HepG2 (cell line): ENCODE measurements around the gene RAC3. TPM values are rescaled to one million over a fixed set of nuclear protein-coding genes. Genes with fewer than 3 reads are reported as not detected.
A peak's percentile ranks its signal among the peaks of the same experiment; 100 is the strongest.

ENCODE experiments used
- AGO2 ChIP-seq: fragments of 200-400 bp; formaldehyde crosslinking; optimal IDR thresholded peaks from 2 replicates; pipeline ENCODE3; 2017; ENCODE audit warnings: mild to moderate bottlenecking, low read depth, low read length, moderate library complexity
- HHEX ChIP-seq: IDR thresholded peaks from 2 replicates; pipeline ENCODE4 v1.6.1; 2016; ENCODE audit warnings: control low read depth
- KLF13 ChIP-seq: sonication (generic); formaldehyde crosslinking; IDR thresholded peaks from 2 replicates; pipeline ENCODE4 v1.4.0; 2020; ENCODE audit warnings: mild to moderate bottlenecking, missing genetic modification reagents
- POLR2A ChIP-seq, 2 experiments: IDR thresholded peaks; 2 replicates each; pipeline ENCODE4 v1.6.1; 2011; ENCODE audit warnings: low read depth in 2 of 2, low read length in 2 of 2, mild to moderate bottlenecking in 1 of 2, moderate library complexity in 1 of 2; ENCODE audit not compliant: insufficient read depth in 1 of 2
- POLR2AphosphoS5 ChIP-seq: IDR thresholded peaks from 2 replicates; pipeline ENCODE4 v1.6.1; 2012; ENCODE audit warnings: low read depth, low read length
- REL ChIP-seq: sonication (generic); formaldehyde crosslinking; conservative IDR thresholded peaks from 2 replicates; pipeline ENCODE4 v1.8.0; 2022; ENCODE audit warnings: mild to moderate bottlenecking, missing genetic modification reagents, moderate library complexity
- WIZ ChIP-seq: sonication (generic); formaldehyde crosslinking; IDR thresholded peaks from 2 replicates; pipeline ENCODE4 v1.5.1; 2020; ENCODE audit warnings: mild to moderate bottlenecking, missing genetic modification reagents
- ZNF251 ChIP-seq: sonication (generic); formaldehyde crosslinking; IDR thresholded peaks from 2 replicates; pipeline ENCODE4 v1.9.0; 2021; ENCODE audit warnings: mild to moderate bottlenecking, missing genetic modification reagents
- ZNF724P ChIP-seq: sonication (generic); formaldehyde crosslinking; IDR thresholded peaks from 2 replicates; pipeline ENCODE4 v1.8.0; 2022; ENCODE audit warnings: missing genetic modification reagents, borderline replicate concordance
- ZNF766 ChIP-seq: sonication (generic); formaldehyde crosslinking; IDR thresholded peaks from 2 replicates; pipeline ENCODE4 v1.5.0; 2020; ENCODE audit warnings: missing genetic modification reagents, borderline replicate concordance
- ZNF792 ChIP-seq: IDR thresholded peaks from 2 replicates; pipeline ENCODE4 v1.6.1; 2016
- ZNF879 ChIP-seq: sonication (generic); formaldehyde crosslinking; IDR thresholded peaks from 2 replicates; pipeline ENCODE4 v1.8.1; 2023; ENCODE audit warnings: missing genetic modification reagents
- ZSCAN30 ChIP-seq: sonication (generic); formaldehyde crosslinking; IDR thresholded peaks from 2 replicates; pipeline ENCODE4 v1.5.0; 2020; ENCODE audit warnings: mild to moderate bottlenecking, missing genetic modification reagents
- polyA plus RNA-seq, 8 experiments: library from polyadenylated mRNA; depleted of rRNA in 3 of 8; stranded (reverse) in 7 of 8; unstranded in 1 of 8; fragments of >200 nt; fragmentation: Illumina TruSeq in 4 of 8; extraction: Trizol in 4 of 8; gene quantifications; 2 replicates each; pipeline versions ENCODE4 v1.2.1 to v1.2.3, GENCODE V29; 2011 to 2016; ENCODE audit warnings: low read depth in 4 of 8, missing spikeins in 1 of 8, mixed read lengths in 1 of 8; ENCODE audit not compliant: insufficient read depth in 1 of 8
- total RNA-seq, 5 experiments: library from RNA; depleted of rRNA; stranded (reverse); fragments of >200 nt; fragmentation: Illumina TruSeq; extraction: Trizol; gene quantifications; 2 replicates each; pipeline ENCODE4 v1.2.3, GENCODE V29; 2016; ENCODE audit warnings: low read depth in 1 of 5
- TF ChIP-seq, protein P1 (sequence below): sonication (generic); formaldehyde crosslinking; IDR thresholded peaks from 2 replicates; pipeline ENCODE4 v1.4.0; 2020; ENCODE audit warnings: missing genetic modification reagents, borderline replicate concordance
- TF ChIP-seq, protein P2 (sequence below): sonication (generic); formaldehyde crosslinking; IDR thresholded peaks from 2 replicates; pipeline ENCODE4 v1.4.0; 2020; ENCODE audit warnings: missing genetic modification reagents, mild to moderate bottlenecking, borderline replicate concordance
- TF ChIP-seq, protein P3 (sequence below): sonication (generic); formaldehyde crosslinking; IDR thresholded peaks from 2 replicates; pipeline ENCODE4 v1.4.0; 2020; ENCODE audit warnings: missing genetic modification reagents
- TF ChIP-seq, protein P4 (sequence below): sonication (generic); formaldehyde crosslinking; IDR thresholded peaks from 2 replicates; pipeline ENCODE4 v1.8.0; 2022; ENCODE audit warnings: mild to moderate bottlenecking, missing genetic modification reagents; ENCODE audit not compliant: insufficient replicate concordance

RAC3 gene
- total and polyA plus RNA-seq, 2 of the 13 experiments (the other 11 are each of a cell fraction or from before 2014, with no cell fraction given), result 10.5 to 21.3 TPM

DNA sequence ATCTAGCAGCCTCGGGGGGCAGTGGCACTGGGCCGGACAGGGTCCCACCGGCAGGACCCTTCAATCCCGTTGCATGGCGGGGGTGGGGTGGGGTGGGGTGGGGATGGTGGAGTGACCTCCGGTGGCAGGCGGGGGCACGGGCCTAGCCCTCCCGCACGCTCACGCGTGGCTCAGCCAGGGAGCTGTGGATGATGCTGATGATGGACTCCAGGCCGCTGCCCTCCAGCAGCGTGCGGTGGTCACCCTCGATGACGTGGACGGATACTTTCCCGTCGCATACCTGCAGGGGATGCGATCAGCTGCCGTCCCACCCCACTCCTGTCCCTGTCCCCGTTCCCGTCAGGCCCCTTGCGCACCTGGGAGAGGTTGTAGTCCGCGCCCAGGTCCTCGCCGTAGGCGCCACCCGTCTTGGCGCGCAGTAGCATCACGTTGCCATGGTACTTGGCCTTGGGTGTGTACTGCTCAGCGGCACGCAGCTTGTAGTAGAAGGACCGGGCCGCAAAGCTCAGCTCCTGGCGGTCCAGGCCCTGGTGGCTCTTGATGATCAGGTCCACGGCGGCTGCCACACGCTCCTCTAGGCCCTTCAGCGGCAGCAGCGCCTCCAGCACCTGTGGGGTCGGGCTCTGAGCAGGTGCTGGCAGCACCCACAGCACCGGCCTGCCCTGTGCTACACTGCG, 47.7 kb downstream of the RAC3 start (continued):
- TF ChIP-seq, protein P1, sequence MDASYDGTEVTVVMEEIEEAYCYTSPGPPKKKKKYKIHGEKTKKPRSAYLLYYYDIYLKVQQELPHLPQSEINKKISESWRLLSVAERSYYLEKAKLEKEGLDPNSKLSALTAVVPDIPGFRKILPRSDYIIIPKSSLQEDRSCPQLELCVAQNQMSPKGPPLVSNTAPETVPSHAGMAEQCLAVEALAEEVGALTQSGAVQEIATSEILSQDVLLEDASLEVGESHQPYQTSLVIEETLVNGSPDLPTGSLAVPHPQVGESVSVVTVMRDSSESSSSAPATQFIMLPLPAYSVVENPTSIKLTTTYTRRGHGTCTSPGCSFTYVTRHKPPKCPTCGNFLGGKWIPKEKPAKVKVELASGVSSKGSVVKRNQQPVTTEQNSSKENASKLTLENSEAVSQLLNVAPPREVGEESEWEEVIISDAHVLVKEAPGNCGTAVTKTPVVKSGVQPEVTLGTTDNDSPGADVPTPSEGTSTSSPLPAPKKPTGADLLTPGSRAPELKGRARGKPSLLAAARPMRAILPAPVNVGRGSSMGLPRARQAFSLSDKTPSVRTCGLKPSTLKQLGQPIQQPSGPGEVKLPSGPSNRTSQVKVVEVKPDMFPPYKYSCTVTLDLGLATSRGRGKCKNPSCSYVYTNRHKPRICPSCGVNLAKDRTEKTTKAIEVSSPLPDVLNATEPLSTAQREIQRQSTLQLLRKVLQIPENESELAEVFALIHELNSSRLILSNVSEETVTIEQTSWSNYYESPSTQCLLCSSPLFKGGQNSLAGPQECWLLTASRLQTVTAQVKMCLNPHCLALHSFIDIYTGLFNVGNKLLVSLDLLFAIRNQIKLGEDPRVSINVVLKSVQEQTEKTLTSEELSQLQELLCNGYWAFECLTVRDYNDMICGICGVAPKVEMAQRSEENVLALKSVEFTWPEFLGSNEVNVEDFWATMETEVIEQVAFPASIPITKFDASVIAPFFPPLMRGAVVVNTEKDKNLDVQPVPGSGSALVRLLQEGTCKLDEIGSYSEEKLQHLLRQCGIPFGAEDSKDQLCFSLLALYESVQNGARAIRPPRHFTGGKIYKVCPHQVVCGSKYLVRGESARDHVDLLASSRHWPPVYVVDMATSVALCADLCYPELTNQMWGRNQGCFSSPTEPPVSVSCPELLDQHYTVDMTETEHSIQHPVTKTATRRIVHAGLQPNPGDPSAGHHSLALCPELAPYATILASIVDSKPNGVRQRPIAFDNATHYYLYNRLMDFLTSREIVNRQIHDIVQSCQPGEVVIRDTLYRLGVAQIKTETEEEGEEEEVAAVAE (CRISPR knock-in tag), result no peak
- TF ChIP-seq ZNF792 (CRISPR knock-in tag), result no peak
- TF ChIP-seq ZNF724P (CRISPR knock-in tag), result no peak
- no peak for TF ChIP-seq ZNF251 (CRISPR knock-in tag)
- TF ChIP-seq POLR2AphosphoS5, result peak; percentile 29; the same call in 1 of the 2 replicates
- peak; percentile 16 to 71; a peak in 2 of 4 replicates for TF ChIP-seq POLR2A (IDR thresholded peaks at IDR 0.05; ENCODE audit: insufficient read depth in 1 of 2, low read depth in 2 of 2, low read length in 2 of 2)
- TF ChIP-seq, protein P2, sequence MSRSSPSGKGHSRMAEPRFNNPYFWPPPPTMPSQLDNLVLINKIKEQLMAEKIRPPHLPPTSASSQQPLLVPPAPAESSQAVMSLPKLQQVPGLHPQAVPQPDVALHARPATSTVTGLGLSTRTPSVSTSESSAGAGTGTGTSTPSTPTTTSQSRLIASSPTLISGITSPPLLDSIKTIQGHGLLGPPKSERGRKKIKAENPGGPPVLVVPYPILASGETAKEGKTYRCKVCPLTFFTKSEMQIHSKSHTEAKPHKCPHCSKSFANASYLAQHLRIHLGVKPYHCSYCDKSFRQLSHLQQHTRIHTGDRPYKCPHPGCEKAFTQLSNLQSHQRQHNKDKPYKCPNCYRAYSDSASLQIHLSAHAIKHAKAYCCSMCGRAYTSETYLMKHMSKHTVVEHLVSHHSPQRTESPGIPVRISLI (CRISPR knock-in tag), result no peak
- TF ChIP-seq KLF13, result no peak
- no peak for TF ChIP-seq WIZ
- TF ChIP-seq ZNF766, result no peak
- no peak for TF ChIP-seq REL (CRISPR knock-in tag)
- TF ChIP-seq ZSCAN30 (CRISPR knock-in tag), result no peak
- peak; percentile 96 for TF ChIP-seq AGO2
- TF ChIP-seq, protein P3, sequence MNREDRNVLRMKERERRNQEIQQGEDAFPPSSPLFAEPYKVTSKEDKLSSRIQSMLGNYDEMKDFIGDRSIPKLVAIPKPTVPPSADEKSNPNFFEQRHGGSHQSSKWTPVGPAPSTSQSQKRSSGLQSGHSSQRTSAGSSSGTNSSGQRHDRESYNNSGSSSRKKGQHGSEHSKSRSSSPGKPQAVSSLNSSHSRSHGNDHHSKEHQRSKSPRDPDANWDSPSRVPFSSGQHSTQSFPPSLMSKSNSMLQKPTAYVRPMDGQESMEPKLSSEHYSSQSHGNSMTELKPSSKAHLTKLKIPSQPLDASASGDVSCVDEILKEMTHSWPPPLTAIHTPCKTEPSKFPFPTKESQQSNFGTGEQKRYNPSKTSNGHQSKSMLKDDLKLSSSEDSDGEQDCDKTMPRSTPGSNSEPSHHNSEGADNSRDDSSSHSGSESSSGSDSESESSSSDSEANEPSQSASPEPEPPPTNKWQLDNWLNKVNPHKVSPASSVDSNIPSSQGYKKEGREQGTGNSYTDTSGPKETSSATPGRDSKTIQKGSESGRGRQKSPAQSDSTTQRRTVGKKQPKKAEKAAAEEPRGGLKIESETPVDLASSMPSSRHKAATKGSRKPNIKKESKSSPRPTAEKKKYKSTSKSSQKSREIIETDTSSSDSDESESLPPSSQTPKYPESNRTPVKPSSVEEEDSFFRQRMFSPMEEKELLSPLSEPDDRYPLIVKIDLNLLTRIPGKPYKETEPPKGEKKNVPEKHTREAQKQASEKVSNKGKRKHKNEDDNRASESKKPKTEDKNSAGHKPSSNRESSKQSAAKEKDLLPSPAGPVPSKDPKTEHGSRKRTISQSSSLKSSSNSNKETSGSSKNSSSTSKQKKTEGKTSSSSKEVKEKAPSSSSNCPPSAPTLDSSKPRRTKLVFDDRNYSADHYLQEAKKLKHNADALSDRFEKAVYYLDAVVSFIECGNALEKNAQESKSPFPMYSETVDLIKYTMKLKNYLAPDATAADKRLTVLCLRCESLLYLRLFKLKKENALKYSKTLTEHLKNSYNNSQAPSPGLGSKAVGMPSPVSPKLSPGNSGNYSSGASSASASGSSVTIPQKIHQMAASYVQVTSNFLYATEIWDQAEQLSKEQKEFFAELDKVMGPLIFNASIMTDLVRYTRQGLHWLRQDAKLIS (CRISPR knock-in tag), result no peak
- TF ChIP-seq, protein P4, sequence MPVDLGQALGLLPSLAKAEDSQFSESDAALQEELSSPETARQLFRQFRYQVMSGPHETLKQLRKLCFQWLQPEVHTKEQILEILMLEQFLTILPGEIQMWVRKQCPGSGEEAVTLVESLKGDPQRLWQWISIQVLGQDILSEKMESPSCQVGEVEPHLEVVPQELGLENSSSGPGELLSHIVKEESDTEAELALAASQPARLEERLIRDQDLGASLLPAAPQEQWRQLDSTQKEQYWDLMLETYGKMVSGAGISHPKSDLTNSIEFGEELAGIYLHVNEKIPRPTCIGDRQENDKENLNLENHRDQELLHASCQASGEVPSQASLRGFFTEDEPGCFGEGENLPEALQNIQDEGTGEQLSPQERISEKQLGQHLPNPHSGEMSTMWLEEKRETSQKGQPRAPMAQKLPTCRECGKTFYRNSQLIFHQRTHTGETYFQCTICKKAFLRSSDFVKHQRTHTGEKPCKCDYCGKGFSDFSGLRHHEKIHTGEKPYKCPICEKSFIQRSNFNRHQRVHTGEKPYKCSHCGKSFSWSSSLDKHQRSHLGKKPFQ (CRISPR knock-in tag), result no peak
- TF ChIP-seq HHEX (CRISPR knock-in tag), result no peak
- TF ChIP-seq ZNF879 (CRISPR knock-in tag), result no peak
